Activated CD4-positive, alpha-beta memory T cell treated with anti-CD3 and anti-CD28 coated beads, Interleukin-2, amount 10 ng/mL, durations not matched to agents 7 days and 5 days (primary cell): ENCODE data around the gene KCNQ1. TPM values are rescaled to one million over a fixed set of nuclear protein-coding genes. Genes with fewer than 3 reads are reported as not detected.

ENCODE experiments used
- CTCF ChIA-PET: fragments of 350-600 bp; sonication (Branson Sonifier 250); formaldehyde crosslinking; loops from one replicate; lab custom pipeline; 2021; ENCODE audit warnings: antibody characterized with exemption, inconsistent platforms; lab: Charles Lee
- POLR2A ChIA-PET: fragments of 350-600 bp; sonication (Branson Sonifier 250); formaldehyde crosslinking; loops from one replicate; lab custom pipeline; 2021; ENCODE audit warnings: antibody characterized with exemption; lab: Charles Lee
- DNase-seq: peaks from one replicate; pipeline ENCODE4 v3.0.0-alpha.2; 2020
- H3K27ac Mint-ChIP-seq: one replicate; pipeline ENCODE4 v1.8.0; 2021; ENCODE audit warnings: mild to moderate bottlenecking, mixed read lengths
- H3K27me3 Mint-ChIP-seq: one replicate; pipeline ENCODE4 v1.8.0; 2021; ENCODE audit warnings: mixed read lengths
- H3K36me3 Mint-ChIP-seq: one replicate; pipeline ENCODE4 v1.8.0; 2021; ENCODE audit warnings: low read depth, mixed read lengths
- H3K4me1 Mint-ChIP-seq: one replicate; pipeline ENCODE4 v1.8.0; 2021; ENCODE audit warnings: mixed read lengths
- H3K4me3 Mint-ChIP-seq: one replicate; pipeline ENCODE4 v1.8.0; 2021; ENCODE audit warnings: mild to moderate bottlenecking, mixed read lengths
- H3K9me3 Mint-ChIP-seq: one replicate; pipeline ENCODE4 v1.8.0; 2021; ENCODE audit warnings: mixed read lengths
- total RNA-seq, 2 experiments: library from RNA; stranded (reverse); gene quantifications; one replicate each; pipeline ENCODE4 v1.2.3, GENCODE V29; 2021

KCNQ1 gene
- total RNA-seq, 2 experiments from 2014 or later, result 14.8 to 15.0 TPM

GRCh38 chr11:2888266-2888968 is 443.6 kb downstream of the KCNQ1 start:
- CTCF ChIA-PET, result interaction anchor here (0.5 to 10.9 kb wide), 11 partner anchors 10 to 461 kb away, joined by 3 to 216 read pairs (median 4); no protein-coding TSS in a partner anchor
- Mint-ChIP-seq H3K9me3 (no peaks in the 10 kb centered on the region), H3K27ac (no peak overlapping the region), H3K36me3 (no peaks in the 10 kb centered on the region), H3K4me1 (peaks cover 29% of the 10 kb centered on the region), H3K27me3 (peaks cover 18% of the 10 kb centered on the region), H3K4me3 (no peak overlapping the region)
- peak; percentile 87 for DNase-seq
- POLR2A ChIA-PET, result interaction anchor here (0.7 to 1.7 kb wide), 4 partner anchors 8 to 356 kb away, joined by 3 to 10 read pairs (median 4); no protein-coding TSS in a partner anchor

- peaks cover 15% of the 10 kb centered on the region for H3K27me3 Mint-ChIP-seq
- ChIA-PET POLR2A (interaction anchor here (1.2 kb wide), 1 partner anchor 9 kb away, joined by 5 read pairs; no protein-coding TSS in a partner anchor), CTCF (interaction anchor here (0.9 to 10.9 kb wide), 4 partner anchors 9 to 356 kb away, joined by 3 to 216 read pairs (median 7); no protein-coding TSS in a partner anchor)
- peaks cover 29% of the 10 kb centered on the region for H3K4me1 Mint-ChIP-seq
- H3K36me3 Mint-ChIP-seq, result no peaks in the 10 kb centered on the region
- no peak for DNase-seq
- H3K9me3 Mint-ChIP-seq, result no peaks in the 10 kb centered on the region
- H3K27ac Mint-ChIP-seq, result no peak overlapping the region
- no peak overlapping the region for H3K4me3 Mint-ChIP-seq
These were observed 444.8 kb downstream of the KCNQ1 start for GRCh38 chr11:2889362-2890273.

- no peaks in the 10 kb centered on the region for H3K9me3 Mint-ChIP-seq
- no peak for DNase-seq
- H3K4me3 Mint-ChIP-seq, result no peak overlapping the region
- H3K27me3 Mint-ChIP-seq, result peaks cover 12% of the 10 kb centered on the region
- CTCF ChIA-PET, result interaction anchor here (0.5 to 10.9 kb wide), 5 partner anchors 7 to 612 kb away, joined by 3 to 216 read pairs (median 13); partner anchors contain the start of gene PHLDA2
- H3K4me1 Mint-ChIP-seq, result peaks cover 27% of the 10 kb centered on the region
- POLR2A ChIA-PET, result interaction anchor here (0.7 to 1.2 kb wide), 3 partner anchors 8 to 463 kb away, joined by 3 to 5 read pairs (median 3); a partner anchor contains a TSS
- no peak overlapping the region for H3K27ac Mint-ChIP-seq
- no peaks in the 10 kb centered on the region for H3K36me3 Mint-ChIP-seq
These were observed 445.9 kb downstream of the KCNQ1 start for GRCh38 chr11:2890466-2891294.

GRCh38 chr11:2891326-2892214 is 446.8 kb downstream of the KCNQ1 start:
- H3K4me1 Mint-ChIP-seq, result peaks cover 26% of the 10 kb centered on the region
- ChIA-PET POLR2A (interaction anchor here (0.7 to 2.4 kb wide), 14 partner anchors 10 to 491 kb away, joined by 3 to 24 read pairs (median 3); partner anchors contain the start of genes CARS1, KCNQ1OT1, PHLDA2 and TSSC4), CTCF (interaction anchor here (0.5 to 10.9 kb wide), 16 partner anchors 8 to 613 kb away, joined by 3 to 216 read pairs (median 6); partner anchors contain the start of genes C11orf21, PHLDA2 and TSPAN32)

GRCh38 chr11:2892215-2892966 is 447.6 kb downstream of the KCNQ1 start:
- no peaks in the 10 kb centered on the region for H3K36me3 Mint-ChIP-seq
- peaks cover 3% of the 10 kb centered on the region for H3K27me3 Mint-ChIP-seq
- H3K4me1 Mint-ChIP-seq, result peaks cover 23% of the 10 kb centered on the region
- peak overlapping the region; percentile 79 for H3K4me3 Mint-ChIP-seq
- DNase-seq, result peak; percentile 76
- peak overlapping the region; percentile 80 for H3K27ac Mint-ChIP-seq
- ChIA-PET POLR2A (interaction anchor here (0.8 to 2.4 kb wide), 15 partner anchors 11 to 492 kb away, joined by 3 to 24 read pairs (median 3); partner anchors contain the start of genes CARS1, KCNQ1OT1, PHLDA2 and TSSC4), CTCF (interaction anchor here (0.6 to 10.9 kb wide), 35 partner anchors 9 to 815 kb away, joined by 3 to 216 read pairs (median 4); partner anchors contain the start of genes C11orf21, PHLDA2, TSPAN32 and TSSC4)
- no peaks in the 10 kb centered on the region for H3K9me3 Mint-ChIP-seq

More at GRCh38 chr11:2891326-2892214, 446.8 kb downstream of the KCNQ1 start:
- Mint-ChIP-seq H3K9me3 (no peaks in the 10 kb centered on the region), H3K36me3 (no peaks in the 10 kb centered on the region), H3K27me3 (peaks cover 11% of the 10 kb centered on the region), H3K27ac (peak overlapping the region; percentile 80), H3K4me3 (peak overlapping the region; percentile 79)
- no peak for DNase-seq

- POLR2A ChIA-PET, result interaction anchor here (0.8 to 2.4 kb wide), 12 partner anchors 10 to 493 kb away, joined by 3 to 24 read pairs (median 4); partner anchors contain the start of genes KCNQ1OT1, PHLDA2 and TSSC4
- CTCF ChIA-PET, result interaction anchor here (0.6 to 10.9 kb wide), 33 partner anchors 8 to 816 kb away, joined by 3 to 216 read pairs (median 4); partner anchors contain the start of genes C11orf21, PHLDA2, TSPAN32 and TSSC4
- Mint-ChIP-seq H3K27ac (peak overlapping the region; percentile 80), H3K4me1 (peaks cover 28% of the 10 kb centered on the region), H3K4me3 (peak overlapping the region; percentile 79), H3K36me3 (no peaks in the 10 kb centered on the region), H3K9me3 (no peaks in the 10 kb centered on the region), H3K27me3 (no peaks in the 10 kb centered on the region)
- peak; percentile 75 for DNase-seq
These were observed 448.2 kb downstream of the KCNQ1 start for GRCh38 chr11:2892967-2893528.

GRCh38 chr11:2893935-2894334 is 449.1 kb downstream of the KCNQ1 start:
- no peaks in the 10 kb centered on the region for H3K9me3 Mint-ChIP-seq
- H3K27me3 Mint-ChIP-seq, result no peaks in the 10 kb centered on the region
- no peak for DNase-seq
- ChIA-PET CTCF (interaction anchor here (2.3 to 3.3 kb wide), 2 partner anchors 9 to 36 kb away, joined by 24 to 41 read pairs; partner anchors contain the start of gene PHLDA2), POLR2A (interaction anchor here (2.3 kb wide), 1 partner anchor 9 kb away, joined by 24 read pairs; a partner anchor contains a TSS)
- H3K4me3 Mint-ChIP-seq, result peak overlapping the region; percentile 7
- H3K27ac Mint-ChIP-seq, result peak overlapping the region; percentile 35
- no peaks in the 10 kb centered on the region for H3K36me3 Mint-ChIP-seq
- H3K4me1 Mint-ChIP-seq, result peaks cover 34% of the 10 kb centered on the region

- no peaks in the 10 kb centered on the region for H3K27me3 Mint-ChIP-seq
- CTCF ChIA-PET, result interaction anchor here (0.9 to 1.1 kb wide), 2 partner anchors 34 to 1244 kb away, joined by 3 to 4 read pairs; no protein-coding TSS in a partner anchor
- DNase-seq, result no peak
- POLR2A ChIA-PET, result interaction anchor here (0.8 kb wide), 1 partner anchor 8 kb away, joined by 3 read pairs; no protein-coding TSS in a partner anchor
- no peak overlapping the region for H3K27ac Mint-ChIP-seq
- H3K9me3 Mint-ChIP-seq, result no peaks in the 10 kb centered on the region
- no peak overlapping the region for H3K4me3 Mint-ChIP-seq
- H3K4me1 Mint-ChIP-seq, result peaks cover 52% of the 10 kb centered on the region
- H3K36me3 Mint-ChIP-seq, result no peaks in the 10 kb centered on the region
These were observed 451.2 kb downstream of the KCNQ1 start for GRCh38 chr11:2896047-2896446.

- Mint-ChIP-seq H3K27ac (no peak overlapping the region), H3K9me3 (no peaks in the 10 kb centered on the region), H3K27me3 (no peaks in the 10 kb centered on the region), H3K4me1 (peaks cover 48% of the 10 kb centered on the region), H3K4me3 (no peak overlapping the region), H3K36me3 (no peaks in the 10 kb centered on the region)
- ChIA-PET CTCF (no interaction called here), POLR2A (interaction anchor here (0.8 kb wide), 1 partner anchor 9 kb away, joined by 3 read pairs; no protein-coding TSS in a partner anchor)
- DNase-seq, result no peak
These were observed 452.2 kb downstream of the KCNQ1 start for GRCh38 chr11:2897048-2897447.
